Mesenchymal stem cell (in vitro differentiated cells and primary cell): Measurements from ENCODE around the gene EPSTI1.
"Not testable (repeated sequence)": the region's sequence is repeated elsewhere in the genome, so short reads cannot be mapped to it uniquely, and the experiment has no call there.

Source experiments
- DNase-seq: peaks from one replicate; pipeline ENCODE4 v3.0.0-alpha.2; 2013
- H2AFZ ChIP-seq: one replicate; pipeline ENCODE4 v1.6.1; 2013; ENCODE audit warnings: low read depth, mild to moderate bottlenecking, control low read depth, inconsistent platforms, low read length, moderate library complexity
- H2AK5ac ChIP-seq: 2 replicates; pipeline ENCODE4 v1.6.1; 2013; ENCODE audit warnings: low read length, moderate library complexity, mild to moderate bottlenecking, inconsistent platforms; ENCODE audit not compliant: severe bottlenecking
- H2BK120ac ChIP-seq: one replicate; pipeline ENCODE4 v1.6.1; 2013; ENCODE audit warnings: low read depth, mild to moderate bottlenecking, inconsistent platforms, low read length, moderate library complexity
- H2BK12ac ChIP-seq, 2 experiments: one replicate each; pipeline ENCODE4 v1.6.1; 2013; ENCODE audit warnings: inconsistent platforms in 2 of 2, low read length in 2 of 2, mild to moderate bottlenecking in 2 of 2, moderate library complexity in 2 of 2, control low read depth in 1 of 2
- H2BK15ac ChIP-seq: one replicate; pipeline ENCODE4 v1.6.1; 2013; ENCODE audit warnings: mild to moderate bottlenecking, low read depth, inconsistent platforms; ENCODE audit not compliant: poor library complexity, severe bottlenecking
- H2BK5ac ChIP-seq: 2 replicates; pipeline ENCODE4 v1.6.1; 2013; ENCODE audit warnings: low read depth, mild to moderate bottlenecking, low read length, control low read depth, inconsistent platforms; ENCODE audit not compliant: poor library complexity, severe bottlenecking
- H3K14ac ChIP-seq, 2 experiments: one replicate each; pipeline ENCODE4 v1.6.1; 2013; ENCODE audit warnings: inconsistent platforms in 2 of 2, low read length in 2 of 2, control low read depth in 1 of 2, mild to moderate bottlenecking in 1 of 2, moderate library complexity in 1 of 2
- H3K18ac ChIP-seq, 2 experiments: one replicate each; pipeline ENCODE4 v1.6.1; 2013; ENCODE audit warnings: inconsistent platforms in 2 of 2, low read length in 2 of 2, control low read depth in 1 of 2, low read depth in 1 of 2, mild to moderate bottlenecking in 1 of 2
- H3K23ac ChIP-seq, 2 experiments: one replicate each; pipeline ENCODE4 v1.6.1; 2013; ENCODE audit warnings: inconsistent platforms in 2 of 2, low read length in 2 of 2, mild to moderate bottlenecking in 2 of 2, moderate library complexity in 2 of 2, control low read depth in 1 of 2
- H3K27ac ChIP-seq: 2 replicates; pipeline ENCODE4 v1.5.1; 2013; ENCODE audit warnings: mild to moderate bottlenecking, moderate library complexity, low read length, control low read depth, inconsistent platforms; ENCODE audit not compliant: poor library complexity, severe bottlenecking
- H3K27me3 ChIP-seq, 2 experiments: 2 replicates each; pipeline versions ENCODE4 v1.6.1 to v1.7.0; 2013; ENCODE audit warnings: low read length in 2 of 2, mild to moderate bottlenecking in 2 of 2, moderate library complexity in 2 of 2, control low read depth in 1 of 2, inconsistent platforms in 1 of 2; ENCODE audit not compliant: control insufficient read depth in 1 of 2, insufficient read depth in 1 of 2
- H3K36me3 ChIP-seq, 2 experiments: 2 replicates each; pipeline versions ENCODE4 v1.6.1 to v1.7.0; 2013; ENCODE audit warnings: low read length in 2 of 2, control low read depth in 1 of 2, inconsistent platforms in 1 of 2, low read depth in 1 of 2, mild to moderate bottlenecking in 1 of 2; ENCODE audit not compliant: insufficient read depth in 2 of 2, control insufficient read depth in 1 of 2
- H3K4ac ChIP-seq, 2 experiments: one replicate each; pipeline ENCODE4 v1.6.1; 2013; ENCODE audit warnings: inconsistent platforms in 2 of 2, low read length in 2 of 2, mild to moderate bottlenecking in 2 of 2, moderate library complexity in 2 of 2, control low read depth in 1 of 2, low read depth in 1 of 2
- H3K4me1 ChIP-seq: 2 replicates; pipeline ENCODE4 v1.6.1; 2013; ENCODE audit warnings: low read depth, low read length, control low read depth; ENCODE audit not compliant: control insufficient read depth, insufficient read depth
- H3K4me2 ChIP-seq: 2 replicates; pipeline ENCODE4 v1.6.1; 2013; ENCODE audit warnings: low read length, mild to moderate bottlenecking, inconsistent platforms; ENCODE audit not compliant: poor library complexity, severe bottlenecking
- H3K4me3 ChIP-seq, 2 experiments: 2 replicates each; pipeline versions ENCODE4 v1.5.1 to v1.7.0; 2013; ENCODE audit warnings: low read length in 2 of 2, mild to moderate bottlenecking in 2 of 2, control low read depth in 1 of 2, low read depth in 1 of 2; ENCODE audit not compliant: insufficient read depth in 1 of 2
- H3K79me1 ChIP-seq: replicated peaks from 2 replicates; pipeline ENCODE4 v1.6.1; 2013; ENCODE audit warnings: mild to moderate bottlenecking, control low read depth, low read length, inconsistent platforms; ENCODE audit not compliant: poor library complexity, severe bottlenecking
- H3K9ac ChIP-seq: 2 replicates; pipeline ENCODE4 v1.7.0; 2013; ENCODE audit warnings: mild to moderate bottlenecking, low read length, moderate library complexity
- H3K9me3 ChIP-seq: 2 replicates; pipeline ENCODE4 v1.7.0; 2013; ENCODE audit warnings: mild to moderate bottlenecking, low read length; ENCODE audit not compliant: control insufficient read depth
- H4K8ac ChIP-seq: one replicate; pipeline ENCODE4 v1.6.1; 2013; ENCODE audit warnings: inconsistent platforms, mild to moderate bottlenecking, low read length, moderate library complexity
- H4K91ac ChIP-seq: one replicate; pipeline ENCODE4 v1.6.1; 2013; ENCODE audit warnings: mild to moderate bottlenecking, low read length, inconsistent platforms
- WGBS: methylation state at CpG from one replicate; pipeline ENCODE4 v1.1.7; 2013; ENCODE audit warnings: mixed read lengths; 5-methylcytosine and 5-hydroxymethylcytosine counted together

EPSTI1 gene

DNA sequence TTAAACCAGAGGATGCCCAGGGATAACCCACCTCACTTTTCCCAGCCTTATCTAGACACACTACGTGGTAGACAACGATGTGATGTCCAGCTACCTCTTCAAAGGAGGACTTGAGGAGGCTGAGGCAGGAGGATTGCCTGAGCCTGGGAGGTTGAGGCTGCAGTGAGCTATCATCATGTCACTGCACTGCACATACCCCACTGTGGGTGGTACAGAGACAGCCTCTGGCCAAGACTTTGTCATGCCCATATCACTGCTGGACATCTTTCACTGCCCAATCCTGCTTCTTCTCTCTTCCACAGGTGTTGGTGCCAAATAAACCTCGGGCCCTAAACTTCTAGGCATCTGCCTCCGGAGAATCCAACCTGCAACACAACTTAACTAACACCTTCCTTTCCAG lies 124.8 kb downstream of the EPSTI1 start:
- Histone ChIP-seq H2AK5ac (no peak overlapping the region), H3K9ac (no peak overlapping the region), H2BK12ac (no peak overlapping the region), H3K4me1 (no peaks in the 10 kb centered on the region), H3K36me3 (no peaks in the 10 kb centered on the region), H2BK120ac (no peak overlapping the region), H3K14ac (no peak overlapping the region), H4K91ac (no peak overlapping the region), H3K18ac (no peak overlapping the region), H2BK5ac (no peak overlapping the region), H3K4me3 (no peak overlapping the region), H3K9me3 (no peaks in the 10 kb centered on the region), H2BK15ac (no peak overlapping the region), H3K79me1 (no peaks in the 10 kb centered on the region), H3K27ac (no peak overlapping the region), H2AFZ (no peak overlapping the region), H3K23ac (no peak overlapping the region), H3K4ac (no peak overlapping the region), H4K8ac (no peak overlapping the region), H3K27me3 (no peaks in the 10 kb centered on the region), H3K4me2 (no peak overlapping the region)
- no peak for DNase-seq
- WGBS = 69% methylated on average over 4 of the region's 4 CpGs

DNA sequence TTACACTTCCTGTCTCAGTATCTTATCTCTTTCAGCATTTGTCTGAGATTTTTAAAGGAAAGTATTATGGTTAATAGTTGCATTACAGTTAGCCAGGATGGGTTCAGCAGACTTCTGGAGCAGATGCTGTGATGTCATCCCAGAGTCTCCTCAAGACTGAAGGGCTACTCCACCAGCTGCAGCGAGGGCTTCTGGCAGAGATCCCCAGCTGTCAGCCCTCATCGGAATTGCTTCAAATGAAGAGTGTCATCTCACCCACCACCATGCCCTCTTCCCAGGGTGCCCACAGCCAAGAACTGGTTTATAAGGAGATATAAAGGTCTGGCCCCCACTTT lies 126.3 kb downstream of the EPSTI1 start:
- Histone ChIP-seq H3K14ac (no peak overlapping the region), H3K9me3 (no peaks in the 10 kb centered on the region), H3K4me1 (no peaks in the 10 kb centered on the region), H2BK120ac (no peak overlapping the region), H2BK12ac (no peak overlapping the region), H3K9ac (peak overlapping the region; percentile 18), H3K18ac (no peak overlapping the region), H3K4me3 (no peak overlapping the region), H3K27me3 (no peaks in the 10 kb centered on the region), H2AK5ac (no peak overlapping the region), H3K79me1 (no peaks in the 10 kb centered on the region), H4K8ac (no peak overlapping the region), H3K4me2 (no peak overlapping the region), H2BK5ac (no peak overlapping the region), H4K91ac (no peak overlapping the region), H3K36me3 (no peaks in the 10 kb centered on the region), H3K23ac (no peak overlapping the region), H2BK15ac (no peak overlapping the region), H3K27ac (no peak overlapping the region), H3K4ac (no peak overlapping the region), H2AFZ (no peak overlapping the region)
- 80% methylated on average over 1 of the region's 2 CpGs for WGBS
- peak; percentile 27 for DNase-seq

DNA sequence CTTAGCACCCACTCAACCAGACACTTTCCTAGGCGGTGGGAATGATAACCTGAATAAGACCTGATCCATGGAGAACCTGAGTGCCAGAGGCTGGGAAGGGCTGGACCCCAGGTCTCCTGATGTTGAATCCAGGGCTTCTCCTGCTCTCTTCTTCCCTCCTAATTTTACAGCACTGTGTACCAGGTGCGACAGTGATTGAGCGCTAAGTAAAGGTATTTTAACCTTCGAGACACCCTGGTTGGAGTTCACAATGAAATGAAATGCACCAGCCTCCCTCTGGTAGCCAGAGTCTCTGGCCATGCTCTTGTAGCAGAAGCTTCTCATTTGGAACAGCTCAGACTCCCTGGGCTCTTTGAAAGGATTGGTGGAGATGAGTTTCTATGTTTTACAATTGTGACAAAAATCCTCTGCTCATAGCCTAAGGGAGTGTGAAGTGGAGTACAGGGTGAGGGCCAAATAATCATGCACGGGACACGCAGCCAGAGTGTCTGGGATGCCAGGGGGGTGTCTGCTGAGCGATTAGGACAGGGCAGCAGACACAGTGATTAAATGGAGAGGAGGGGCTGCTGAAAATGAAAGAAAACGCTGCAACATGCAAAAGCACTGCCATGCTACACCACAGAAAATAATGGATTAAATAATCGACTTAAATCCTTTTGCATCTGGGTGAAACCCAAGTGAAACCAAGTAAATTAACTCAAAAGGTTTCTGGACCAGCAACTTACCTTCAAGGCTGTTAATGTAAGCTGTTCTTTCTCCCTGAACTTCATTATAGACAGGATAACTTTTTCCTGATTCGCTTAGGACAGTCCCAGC lies 126.9 kb downstream of the EPSTI1 start:
- H3K79me1 ChIP-seq = no peaks in the 10 kb centered on the region
- H4K91ac ChIP-seq = no peak overlapping the region
- WGBS = 90% methylated on average over 8 of the region's 10 CpGs
- no peak overlapping the region for H2AFZ ChIP-seq
- no peaks in the 10 kb centered on the region for H3K9me3 ChIP-seq
- no peak overlapping the region for H3K4me2 ChIP-seq
- H4K8ac ChIP-seq = no peak overlapping the region
- no peak overlapping the region for H3K23ac ChIP-seq
- no peak overlapping the region for H3K4ac ChIP-seq
- H3K18ac ChIP-seq = peak overlapping the region in 1 of 2 experiments; percentile 49
- H2AK5ac ChIP-seq = no peak overlapping the region
- peak overlapping the region in 1 of 2 experiments; percentile 60 for H3K14ac ChIP-seq
- no peaks in the 10 kb centered on the region for H3K4me1 ChIP-seq
- no peak overlapping the region for H3K27ac ChIP-seq
- no peak overlapping the region for H2BK12ac ChIP-seq
- H3K36me3 ChIP-seq = no peaks in the 10 kb centered on the region
- no peaks in the 10 kb centered on the region for H3K27me3 ChIP-seq
- DNase-seq = peak; percentile 3
- H3K4me3 ChIP-seq = peak overlapping the region in 1 of 2 experiments; percentile 27
- no peak overlapping the region for H2BK120ac ChIP-seq
- peak overlapping the region; percentile 18 for H3K9ac ChIP-seq
- no peak overlapping the region for H2BK15ac ChIP-seq
- no peak overlapping the region for H2BK5ac ChIP-seq

DNA sequence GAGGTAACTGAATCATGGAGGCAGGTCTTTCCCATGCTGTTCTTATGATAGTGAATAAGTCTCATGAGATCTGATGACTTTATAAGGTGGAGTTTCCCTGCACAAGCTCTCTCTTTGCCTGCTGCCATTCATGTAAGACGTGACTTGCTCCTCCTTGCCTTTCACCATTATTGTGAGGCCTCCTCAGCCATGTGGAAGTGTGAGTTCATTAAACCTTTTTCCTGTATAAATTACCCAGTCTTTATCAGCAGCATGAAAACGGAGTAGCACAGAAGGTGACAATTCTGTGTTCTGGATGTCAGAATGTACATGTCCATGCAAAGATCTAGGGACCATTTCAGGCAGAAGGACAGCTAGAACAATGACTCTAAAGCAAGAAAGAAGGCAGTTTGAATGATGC lies 129.7 kb downstream of the EPSTI1 start:
- 96% methylated on average over 2 of the region's 2 CpGs for WGBS

More for the DNA sequence above, 129.7 kb downstream of the EPSTI1 start:
- H3K4me1 ChIP-seq, H4K91ac ChIP-seq, DNase-seq, H3K9ac ChIP-seq, H4K8ac ChIP-seq, H2BK5ac ChIP-seq, H3K79me1 ChIP-seq, H2BK12ac ChIP-seq, H3K4ac ChIP-seq, H2BK120ac ChIP-seq, H3K14ac ChIP-seq, H3K18ac ChIP-seq, H3K36me3 ChIP-seq, H2AFZ ChIP-seq, H2AK5ac ChIP-seq, H3K4me2 ChIP-seq, H3K4me3 ChIP-seq, H3K27me3 ChIP-seq, H3K27ac ChIP-seq, H3K9me3 ChIP-seq, H2BK15ac ChIP-seq, H3K23ac ChIP-seq: not testable (repeated sequence)
